ENCODE results near the gene SORCS3. TPM values are rescaled to one million over a fixed set of nuclear protein-coding genes. Genes with fewer than 3 reads are reported as not detected.

The SORCS3 gene
- total and polyA plus RNA-seq, 2 of the 13 experiments (the other 11 are each of a cell fraction or from before 2014, with no cell fraction given): 0.07 TPM; not detected in 1

DNA sequence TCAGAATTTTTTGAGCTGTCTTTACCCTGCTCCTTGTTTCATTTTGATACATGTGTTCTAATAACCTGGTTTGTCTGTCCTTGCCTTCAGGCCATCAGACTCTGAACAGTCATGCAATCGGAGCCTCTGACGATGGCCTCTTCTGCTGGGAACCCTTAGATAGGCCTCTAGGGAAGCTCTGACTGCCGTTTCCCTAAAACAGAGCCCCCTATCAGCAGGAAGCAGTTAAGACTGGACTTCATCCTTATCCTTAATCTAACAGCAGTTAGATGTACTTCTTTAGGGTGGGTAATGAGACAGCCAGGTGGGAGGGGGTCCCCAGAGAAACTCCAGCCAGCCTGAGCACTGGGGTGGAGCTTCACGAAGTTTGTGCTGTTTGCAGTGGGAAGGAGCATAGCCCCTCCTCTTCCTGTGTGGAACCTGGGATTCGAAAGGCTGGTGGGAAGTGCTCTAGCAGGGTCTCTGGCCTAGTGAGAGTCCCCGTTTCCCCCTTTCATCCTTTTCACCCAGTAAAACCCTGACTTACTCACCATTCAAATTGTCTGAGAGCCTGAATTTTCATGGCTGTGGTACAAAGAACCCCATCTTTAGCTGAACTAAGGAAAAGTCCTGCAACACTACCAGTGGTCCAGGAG, 28.4 kb upstream of the SORCS3 start:
- Histone ChIP-seq H3K27ac (ENCODE audit: extremely low read length, insufficient read depth, low read length) (no peak overlapping the region), H3K4me2 (ENCODE audit: low read depth, low read length) (no peak overlapping the region), H3K79me2 (ENCODE audit: insufficient read depth, low read length) (no peaks in the 10 kb centered on the region), H3K9ac (ENCODE audit: insufficient read depth, low read depth, low read length) (no peak overlapping the region), H3K27me3 (ENCODE audit: control insufficient read depth in 1 of 2, insufficient read depth in 2 of 2, low read length in 2 of 2) (peaks cover 0 to 5% of the 10 kb centered on the region in 2 experiments; a peak in 1 of 5 replicates), H4K20me1 (ENCODE audit: insufficient read depth, low read length) (no peaks in the 10 kb centered on the region), H3K4me1 (ENCODE audit: insufficient read depth, low read length) (no peaks in the 10 kb centered on the region), H3K9me3 (ENCODE audit: low read length) (no peaks in the 10 kb centered on the region), H3K4me3 (replicated peaks in 1 of 3; ENCODE audit: insufficient read depth in 1 of 3, low read depth in 2 of 3, low read length in 3 of 3) (no peak overlapping the region), H3K36me3 (replicated peaks in 1 of 2; ENCODE audit: control insufficient read depth in 1 of 2, insufficient read depth in 2 of 2, low read length in 2 of 2) (no peaks in the 10 kb centered on the region), H2AFZ (ENCODE audit: low read length) (no peak overlapping the region)
- DNase-seq (ENCODE audit: low spot score): no peak
- no peak for FAIRE-seq
- ATAC-seq: no peak; the same call in 1 of the 3 replicates
- intact Hi-C loops (cut with micrococcal nuclease; ENCODE audit: unreplicated experiment) (no loop called here), in situ Hi-C loops (cut with HindIII; ENCODE audit: extremely low pct_ligation_motif_present, low pct_unique_long_range_greater_than_20kb) (loop anchor here (10.0 kb wide), 1 partner anchor 208 kb away; no protein-coding TSS in a partner anchor)
- WGBS (ENCODE audit: low lambda C conversion rate): 0% methylated on average over 4 of the region's 6 CpGs
- ChIA-PET CTCF (ENCODE audit: low intra/inter-chr PET ratio, low total read pairs) (interaction anchor here (1.5 kb wide), 1 partner anchor 32 kb away, joined by 5 read pairs; no protein-coding TSS in a partner anchor), POLR2A (no interaction called here)
- BruUV-seq (replicated peaks): no TSS peak
- TF ChIP-seq MAF1 (CRISPR knock-in tag; IDR thresholded peaks at IDR 0.05; ENCODE audit: borderline replicate concordance) (no peak), DPF2 (CRISPR knock-in tag; IDR thresholded peaks at IDR 0.05; ENCODE audit: borderline replicate concordance, low read depth) (no peak), ZNF609 (CRISPR knock-in tag; IDR thresholded peaks at IDR 0.05; ENCODE audit: borderline replicate concordance) (no peak)
- TF ChIP-seq, protein P1, sequence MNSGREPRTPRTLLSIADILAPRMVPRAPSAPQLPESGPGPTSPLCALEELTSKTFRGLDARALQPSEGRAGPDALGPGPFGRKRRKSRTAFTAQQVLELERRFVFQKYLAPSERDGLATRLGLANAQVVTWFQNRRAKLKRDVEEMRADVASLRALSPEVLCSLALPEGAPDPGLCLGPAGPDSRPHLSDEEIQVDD (CRISPR knock-in tag; IDR thresholded peaks at IDR 0.05; ENCODE audit: borderline replicate concordance): no peak

Measured in HepG2 (cell line).